IPS-15b (cell line): ENCODE data around the gene SON.
"Not testable (repeated sequence)": the region's sequence is repeated elsewhere in the genome, so short reads cannot be mapped to it uniquely, and the experiment has no call there.

Experiments used
- H3K27me3 ChIP-seq: one replicate; pipeline ENCODE4 v1.6.1; 2013; ENCODE audit warnings: low read length; ENCODE audit not compliant: control insufficient read depth, insufficient read depth
- H3K36me3 ChIP-seq: one replicate; pipeline ENCODE4 v1.6.1; 2013; ENCODE audit warnings: low read length; ENCODE audit not compliant: control insufficient read depth, insufficient read depth
- H3K4me1 ChIP-seq: one replicate; pipeline ENCODE4 v1.6.1; 2013; ENCODE audit warnings: mild to moderate bottlenecking, low read length; ENCODE audit not compliant: control insufficient read depth, insufficient read depth
- H3K4me3 ChIP-seq: one replicate; pipeline ENCODE4 v1.5.1; 2013; ENCODE audit warnings: low read depth, low read length
- H3K9ac ChIP-seq: one replicate; pipeline ENCODE4 v1.6.1; 2013; ENCODE audit warnings: low read depth, mild to moderate bottlenecking, low read length
- H3K9me3 ChIP-seq: one replicate; pipeline ENCODE4 v1.6.1; 2013; ENCODE audit warnings: mild to moderate bottlenecking, low read length; ENCODE audit not compliant: control insufficient read depth, insufficient read depth

SON gene

GRCh38 chr21:33586927-33587326 is 44.1 kb downstream of the SON start:
- Histone ChIP-seq H3K27me3 (no peaks in the 10 kb centered on the region), H3K4me1 (peaks cover 12% of the 10 kb centered on the region), H3K9ac (no peak overlapping the region), H3K36me3 (peaks cover 3% of the 10 kb centered on the region), H3K9me3 (no peaks in the 10 kb centered on the region), H3K4me3 (peak overlapping the region; percentile 63)

DNA sequence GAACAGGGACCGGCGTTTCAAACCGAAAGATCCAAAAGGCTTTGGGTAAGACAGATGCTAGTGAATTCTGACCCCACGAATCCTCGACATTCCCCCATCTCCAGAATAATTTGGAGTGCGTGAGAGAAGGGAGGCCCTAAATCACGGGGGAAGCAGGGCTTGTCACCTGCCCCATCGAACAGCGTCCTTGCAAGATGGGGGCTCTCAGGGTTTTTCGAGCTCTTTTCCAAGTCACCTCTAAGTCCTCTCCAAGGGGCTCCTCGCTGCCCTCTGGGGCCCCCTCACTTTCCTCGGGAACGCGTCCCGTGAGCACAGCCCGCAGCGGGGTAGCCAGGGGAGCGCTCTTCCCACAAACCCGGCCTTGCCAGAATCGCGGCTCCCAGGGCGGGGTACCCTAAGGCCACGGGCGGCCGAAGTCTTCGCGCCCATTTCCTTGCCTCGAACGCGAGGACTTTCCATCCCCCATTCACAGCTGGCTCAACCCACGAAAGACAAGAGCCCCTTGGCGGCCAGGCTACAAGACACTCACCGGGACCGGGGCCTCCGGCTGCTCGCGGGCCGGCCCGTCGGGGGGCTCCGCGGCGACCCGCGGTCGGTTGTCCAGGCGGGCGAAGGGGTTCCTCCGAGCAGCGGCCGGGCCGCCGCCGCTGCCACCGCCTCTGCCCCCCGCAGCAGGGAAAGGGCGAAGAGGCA is 45.1 kb downstream of the SON start:
- Histone ChIP-seq H3K4me1 (peaks cover 12% of the 10 kb centered on the region), H3K9me3 (no peaks in the 10 kb centered on the region), H3K4me3 (peak overlapping the region; percentile 63), H3K36me3 (peaks cover 3% of the 10 kb centered on the region), H3K9ac (peak overlapping the region; percentile 87), H3K27me3 (no peaks in the 10 kb centered on the region)

- H3K9ac ChIP-seq = peak within 1 kb of the TSS; percentile 87
- peaks cover 3% of the 10 kb centered on the region for H3K36me3 ChIP-seq
- H3K4me3 ChIP-seq = peak within 1 kb of the TSS; percentile 89
Measured at GRCh38 chr21:33588485-33589335, 45.9 kb downstream of the SON start, which contains the start of gene DONSON. Gene DONSON (minus strand): TSS chr21:33588684. CDS start chr21:33588641, 43 bp downstream.

GRCh38 chr21:33598051-33598450 is 55.2 kb downstream of the SON start:
- Histone ChIP-seq H3K27me3 (no peaks in the 10 kb centered on the region), H3K9ac (no peak overlapping the region), H3K4me1 (no peaks in the 10 kb centered on the region), H3K4me3 (no peak overlapping the region), H3K9me3 (no peaks in the 10 kb centered on the region), H3K36me3 (peaks cover 3% of the 10 kb centered on the region)

More at GRCh38 chr21:33588485-33589335, 45.9 kb downstream of the SON start, which contains the start of gene DONSON:
- Histone ChIP-seq H3K9me3 (no peaks in the 10 kb centered on the region), H3K4me1 (peaks cover 12% of the 10 kb centered on the region), H3K27me3 (no peaks in the 10 kb centered on the region)

DNA sequence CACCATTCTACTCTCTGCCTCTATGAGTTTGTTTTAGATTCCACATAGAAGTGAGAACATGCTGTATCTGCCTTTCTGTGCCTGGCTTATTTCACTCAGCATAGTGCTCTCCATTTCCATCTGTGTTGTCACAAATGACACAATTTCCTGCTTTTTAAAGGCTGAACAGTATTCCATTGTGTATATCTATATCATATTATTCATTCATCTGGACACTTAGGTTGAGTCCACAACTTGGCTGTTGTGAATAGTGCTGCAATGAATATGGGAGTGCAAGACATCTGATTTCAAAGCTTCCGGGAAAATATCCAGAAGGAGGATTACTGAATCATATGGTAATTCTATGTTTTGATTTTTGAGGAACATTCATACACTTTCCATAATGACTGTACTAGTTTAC is 65.7 kb downstream of the SON start:
- no peaks in the 10 kb centered on the region for H3K27me3 ChIP-seq
- no peaks in the 10 kb centered on the region for H3K9me3 ChIP-seq
- no peak overlapping the region for H3K4me3 ChIP-seq
- no peaks in the 10 kb centered on the region for H3K4me1 ChIP-seq
- peaks cover 4% of the 10 kb centered on the region for H3K36me3 ChIP-seq
- H3K9ac ChIP-seq = no peak overlapping the region

- Histone ChIP-seq H3K27me3 (no peaks in the 10 kb centered on the region), H3K36me3 (peaks cover 4% of the 10 kb centered on the region), H3K9me3 (no peaks in the 10 kb centered on the region), H3K9ac (no peak overlapping the region), H3K4me3 (no peak overlapping the region), H3K4me1 (no peaks in the 10 kb centered on the region)
Measured at GRCh38 chr21:33611006-33611744, 68.3 kb downstream of the SON start.

- H3K9ac ChIP-seq, H3K27me3 ChIP-seq, H3K4me1 ChIP-seq, H3K36me3 ChIP-seq, H3K4me3 ChIP-seq, H3K9me3 ChIP-seq: not testable (repeated sequence)
Measured at GRCh38 chr21:33617565-33617964, 74.7 kb downstream of the SON start.

- peaks cover 6% of the 10 kb centered on the region for H3K4me1 ChIP-seq
- H3K4me3 ChIP-seq = no peak overlapping the region
- H3K36me3 ChIP-seq = no peaks in the 10 kb centered on the region
- H3K9ac ChIP-seq = no peak overlapping the region
- no peaks in the 10 kb centered on the region for H3K9me3 ChIP-seq
- H3K27me3 ChIP-seq = no peaks in the 10 kb centered on the region
Measured at GRCh38 chr21:33618407-33618806, 75.6 kb downstream of the SON start.

GRCh38 chr21:33619726-33620125 is 76.9 kb downstream of the SON start:
- H3K36me3 ChIP-seq = no peaks in the 10 kb centered on the region

DNA sequence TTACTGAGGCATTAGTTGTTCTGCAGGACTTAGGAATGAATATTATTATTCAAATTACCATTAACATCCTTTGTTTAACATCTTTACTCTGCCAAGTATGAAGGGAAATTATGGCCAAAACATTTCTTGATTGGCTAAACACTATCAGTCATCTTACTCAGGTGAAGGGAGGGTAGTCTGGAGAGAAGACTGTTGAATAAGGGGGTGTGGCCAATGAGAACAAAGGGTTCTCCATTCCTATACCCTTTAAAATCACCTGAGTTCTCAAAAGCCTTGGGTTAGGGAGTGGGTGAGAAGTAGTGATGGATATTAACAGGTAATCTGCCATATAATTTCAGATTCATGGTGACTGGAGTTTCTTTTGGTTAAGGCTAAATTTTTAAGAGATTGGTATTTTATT is 79.4 kb downstream of the SON start:
- no peaks in the 10 kb centered on the region for H3K9me3 ChIP-seq
- no peaks in the 10 kb centered on the region for H3K36me3 ChIP-seq
- H3K4me1 ChIP-seq = peaks cover 6% of the 10 kb centered on the region
- no peak overlapping the region for H3K9ac ChIP-seq
- H3K27me3 ChIP-seq = no peaks in the 10 kb centered on the region
- no peak overlapping the region for H3K4me3 ChIP-seq

More at GRCh38 chr21:33619726-33620125, 76.9 kb downstream of the SON start:
- Histone ChIP-seq H3K27me3 (no peaks in the 10 kb centered on the region), H3K9me3 (no peaks in the 10 kb centered on the region), H3K4me3 (no peak overlapping the region), H3K4me1 (peaks cover 6% of the 10 kb centered on the region), H3K9ac (no peak overlapping the region)

DNA sequence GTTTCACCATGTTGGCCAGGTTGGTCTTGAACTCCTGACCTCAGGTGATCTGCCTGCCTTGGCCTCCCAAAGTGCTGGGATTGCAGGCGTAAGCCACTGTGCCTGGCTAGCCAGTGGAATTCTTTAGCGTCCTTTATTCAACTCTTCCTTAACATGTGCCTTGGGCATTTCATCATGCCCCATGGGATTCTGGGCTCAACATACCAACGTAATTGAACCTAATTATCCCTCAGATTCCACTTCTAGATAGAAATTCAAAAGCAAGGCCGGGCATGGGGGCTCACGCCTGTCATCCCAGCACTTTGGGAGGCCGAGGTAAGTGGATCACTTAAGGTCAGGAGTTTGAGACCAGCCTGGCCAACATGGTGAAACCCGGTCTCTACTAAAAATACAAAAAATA is 83.3 kb downstream of the SON start:
- not testable (repeated sequence) for H3K4me3 ChIP-seq, H3K36me3 ChIP-seq, H3K9me3 ChIP-seq, H3K27me3 ChIP-seq, H3K4me1 ChIP-seq, H3K9ac ChIP-seq
